IMR-90 (cell line): ENCODE data around the gene ZNF470.

Source experiments
- MAFK ChIP-seq: IDR thresholded peaks from 2 replicates; pipeline ENCODE4 v1.6.1; 2012; ENCODE audit warnings: low read depth, low read length, improper control_type of control experiment
- POLR2A ChIP-seq: IDR thresholded peaks from 2 replicates; pipeline ENCODE4 v1.6.1; 2012; ENCODE audit warnings: mild to moderate bottlenecking, low read depth, low read length
- RAD21 ChIP-seq: IDR thresholded peaks from 2 replicates; pipeline ENCODE4 v1.6.1; 2012; ENCODE audit warnings: low read length, improper control_type of control experiment
- RCOR1 ChIP-seq: IDR thresholded peaks from 2 replicates; pipeline ENCODE4 v1.6.1; 2012; ENCODE audit warnings: mild to moderate bottlenecking, low read length, improper control_type of control experiment; ENCODE audit not compliant: insufficient replicate concordance
- RFX5 ChIP-seq: IDR thresholded peaks from 2 replicates; pipeline ENCODE4 v1.8.0; 2012; ENCODE audit warnings: low read depth, mild to moderate bottlenecking, low read length, moderate library complexity
- SMC3 ChIP-seq: fragments of 150-350 bp; IDR thresholded peaks from 2 replicates; pipeline ENCODE4 v1.6.1; 2016; ENCODE audit warnings: low read depth, mild to moderate bottlenecking, antibody characterized with exemption, low read length, moderate library complexity
- TF ChIP-seq, protein P1 (sequence below): conservative IDR thresholded peaks from 2 replicates; pipeline ENCODE4 v1.5.1; 2012; ENCODE audit warnings: mild to moderate bottlenecking, low read depth, low read length, improper control_type of control experiment

DNA sequence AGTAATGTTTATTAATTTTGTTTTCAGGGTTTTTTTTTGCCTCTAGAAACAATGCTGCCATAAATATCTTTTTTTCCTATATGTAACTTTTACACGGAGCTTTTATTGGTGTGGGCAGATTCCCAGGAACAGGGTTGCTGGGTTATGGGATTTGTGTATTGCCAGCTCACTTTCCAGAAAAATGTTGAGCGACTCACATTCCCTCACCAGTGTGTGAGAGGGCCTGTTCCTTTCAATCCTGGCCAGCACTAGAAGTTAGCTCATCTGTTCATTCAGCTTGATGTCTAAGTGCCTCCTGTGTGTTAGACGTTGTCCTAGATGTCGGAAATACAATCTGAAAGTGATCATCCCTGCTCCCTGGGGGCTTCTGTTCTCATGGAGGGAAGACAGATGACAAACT, 30.4 kb downstream of the ZNF470 start:
- TF ChIP-seq, protein P1, sequence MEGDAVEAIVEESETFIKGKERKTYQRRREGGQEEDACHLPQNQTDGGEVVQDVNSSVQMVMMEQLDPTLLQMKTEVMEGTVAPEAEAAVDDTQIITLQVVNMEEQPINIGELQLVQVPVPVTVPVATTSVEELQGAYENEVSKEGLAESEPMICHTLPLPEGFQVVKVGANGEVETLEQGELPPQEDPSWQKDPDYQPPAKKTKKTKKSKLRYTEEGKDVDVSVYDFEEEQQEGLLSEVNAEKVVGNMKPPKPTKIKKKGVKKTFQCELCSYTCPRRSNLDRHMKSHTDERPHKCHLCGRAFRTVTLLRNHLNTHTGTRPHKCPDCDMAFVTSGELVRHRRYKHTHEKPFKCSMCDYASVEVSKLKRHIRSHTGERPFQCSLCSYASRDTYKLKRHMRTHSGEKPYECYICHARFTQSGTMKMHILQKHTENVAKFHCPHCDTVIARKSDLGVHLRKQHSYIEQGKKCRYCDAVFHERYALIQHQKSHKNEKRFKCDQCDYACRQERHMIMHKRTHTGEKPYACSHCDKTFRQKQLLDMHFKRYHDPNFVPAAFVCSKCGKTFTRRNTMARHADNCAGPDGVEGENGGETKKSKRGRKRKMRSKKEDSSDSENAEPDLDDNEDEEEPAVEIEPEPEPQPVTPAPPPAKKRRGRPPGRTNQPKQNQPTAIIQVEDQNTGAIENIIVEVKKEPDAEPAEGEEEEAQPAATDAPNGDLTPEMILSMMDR: no peak
- TF ChIP-seq MAFK (no peak), RCOR1 (no peak), POLR2A (no peak), RAD21 (no peak), SMC3 (no peak), RFX5 (no peak)
